Urinary bladder (tissue), 4 donors: Measurements from ENCODE around the gene UBE2G2. TPM values are rescaled to one million over a fixed set of nuclear protein-coding genes. Genes with fewer than 3 reads are reported as not detected.

Source experiments
- DNase-seq: peaks from one replicate; pipeline ENCODE4 v3.0.0-alpha.2; 2015; ENCODE audit errors: extremely low spot score
- H3K27ac ChIP-seq: one replicate; pipeline ENCODE4 v1.5.1; 2013; ENCODE audit warnings: low read depth, mild to moderate bottlenecking, moderate library complexity
- H3K36me3 ChIP-seq: one replicate; pipeline ENCODE4 v1.6.1; 2013; ENCODE audit warnings: mild to moderate bottlenecking, moderate library complexity; ENCODE audit not compliant: insufficient read depth
- H3K4me1 ChIP-seq: one replicate; pipeline ENCODE4 v1.6.1; 2013; ENCODE audit warnings: mild to moderate bottlenecking, moderate library complexity; ENCODE audit not compliant: insufficient read depth
- H3K4me3 ChIP-seq: one replicate; pipeline ENCODE4 v1.5.1; 2013; ENCODE audit warnings: low read depth, low read length
- WGBS: extraction: QIAGEN DNeasy Blood & Tissue Kit; methylation state at CpG from one replicate; pipeline ENCODE4 v1.1.7; 2013; 5-methylcytosine and 5-hydroxymethylcytosine counted together
- polyA plus RNA-seq: library from polyadenylated mRNA; stranded (reverse); fragments of 200-250 nt; gene quantifications from one replicate; pipeline ENCODE4 v1.2.3, GENCODE V29; 2013
- total RNA-seq: library from RNA; depleted of rRNA; stranded (reverse); fragments of >200 nt; gene quantifications from one replicate; pipeline ENCODE4 v1.2.3, GENCODE V29; 2014
- donor health status: healthy with polysubstance abuse.
- donor health status: healthy.

Gene UBE2G2
- total and polyA plus RNA-seq, 2 donors = 65.4 to 75.9 TPM

DNA sequence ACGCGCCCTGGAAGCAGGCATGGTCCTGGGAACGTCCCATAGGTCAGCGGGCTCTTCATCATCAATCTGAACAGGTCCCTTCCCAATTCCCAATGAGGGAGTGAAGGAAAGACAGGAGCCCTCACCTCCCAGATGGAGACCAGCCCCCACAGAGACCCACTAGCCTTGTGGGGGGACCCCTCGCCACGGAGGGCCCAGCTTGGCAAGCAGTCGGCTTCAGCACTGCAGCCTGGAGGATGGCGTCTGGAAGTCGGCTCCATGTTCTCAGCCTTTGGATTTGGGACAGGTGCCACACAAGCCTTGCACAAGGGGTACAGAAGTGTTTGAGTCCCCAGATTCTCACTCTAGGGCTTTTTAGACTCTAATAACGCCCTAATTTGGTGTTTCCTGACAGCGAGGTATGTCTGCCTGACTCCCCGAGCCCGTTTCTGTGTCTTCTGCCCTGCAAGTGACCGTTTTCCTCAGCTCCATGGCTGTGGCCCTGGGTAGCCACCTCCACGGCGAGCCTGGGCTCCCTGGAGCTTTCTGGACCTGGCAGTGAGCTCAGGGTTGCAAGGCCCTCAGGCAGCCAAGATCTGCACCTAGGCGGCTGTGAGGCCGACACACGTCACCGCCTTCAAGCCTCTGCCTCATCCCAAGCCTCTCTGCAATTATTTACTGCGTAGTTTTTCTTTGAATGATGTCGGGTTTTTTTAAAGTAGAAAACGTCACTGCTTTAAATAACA is 41.3 kb upstream of the UBE2G2 start:
- WGBS = 76% methylated on average over 23 of the region's 23 CpGs
- no peak for DNase-seq
- Histone ChIP-seq H3K36me3 (no peaks in the 10 kb centered on the region), H3K4me3 (no peak overlapping the region), H3K27ac (no peak overlapping the region), H3K4me1 (peaks cover 1% of the 10 kb centered on the region)

DNA sequence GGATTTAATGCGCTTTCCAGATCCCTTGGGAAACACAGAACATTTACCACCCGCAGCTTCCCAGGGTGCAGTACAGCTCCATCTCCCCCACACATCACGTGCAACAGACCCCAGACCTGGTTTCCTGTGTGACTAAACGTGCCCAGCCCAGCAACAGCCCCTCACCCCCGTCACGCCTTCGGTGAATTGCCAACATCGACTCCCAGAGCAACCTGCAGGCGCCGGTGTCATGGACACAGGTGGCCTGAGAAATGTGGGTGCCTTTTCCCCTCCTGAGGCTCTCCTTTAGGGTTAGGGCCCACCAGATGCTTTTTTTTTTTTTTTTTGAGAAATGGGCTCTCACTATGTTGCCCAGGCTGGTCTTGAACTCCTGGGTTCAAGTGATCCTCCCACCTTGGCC is 40.5 kb upstream of the UBE2G2 start:
- Histone ChIP-seq H3K27ac (no peak overlapping the region), H3K36me3 (no peaks in the 10 kb centered on the region), H3K4me3 (no peak overlapping the region), H3K4me1 (peaks cover 1% of the 10 kb centered on the region)
- no peak for DNase-seq
- WGBS = 82% methylated on average over 10 of the region's 10 CpGs

DNA sequence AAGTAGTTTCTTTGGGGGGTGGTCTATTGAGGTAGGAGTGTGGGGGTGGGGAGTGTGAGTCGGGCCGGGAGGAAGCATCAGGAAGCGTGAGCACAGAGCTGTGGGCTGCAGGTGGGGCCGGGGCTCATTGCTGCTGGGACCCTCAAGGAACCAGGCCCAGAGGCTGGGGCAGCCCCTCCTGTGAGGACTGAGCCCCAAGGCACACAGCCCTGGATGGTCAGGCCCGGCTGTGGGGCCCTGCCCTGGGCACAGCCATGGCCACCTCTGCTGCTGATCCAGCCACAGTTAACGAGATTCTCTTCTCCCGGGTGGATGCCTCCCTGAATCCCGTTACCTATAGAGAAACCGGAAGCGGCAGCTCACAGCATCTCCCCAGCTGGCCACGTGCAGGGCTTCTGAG is 39.2 kb upstream of the UBE2G2 start:
- no peak for DNase-seq
- peaks cover 1% of the 10 kb centered on the region for H3K4me1 ChIP-seq
- no peak overlapping the region for H3K27ac ChIP-seq
- 79% methylated on average over 11 of the region's 11 CpGs for WGBS
- H3K36me3 ChIP-seq = no peaks in the 10 kb centered on the region
- H3K4me3 ChIP-seq = no peak overlapping the region

DNA sequence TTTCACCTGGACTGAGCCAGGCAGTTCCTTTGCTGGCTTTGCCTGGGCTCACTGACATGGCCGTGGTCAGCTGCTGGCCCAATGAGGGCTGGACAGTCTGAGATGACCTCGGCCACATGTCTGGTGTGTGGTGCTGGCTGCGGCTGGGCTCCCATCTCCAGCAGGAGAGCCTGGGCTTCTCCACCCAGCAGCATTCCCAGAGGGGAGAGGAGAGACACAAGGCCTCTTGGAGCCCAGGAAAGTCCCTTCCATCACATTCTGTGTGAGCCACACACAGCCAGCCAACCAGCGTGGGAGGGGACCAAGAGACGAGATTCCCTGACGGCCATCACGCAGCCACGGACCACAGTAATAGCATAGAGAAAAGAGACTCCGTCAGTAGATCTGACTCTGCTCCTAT is 37.3 kb upstream of the UBE2G2 start:
- WGBS = 93% methylated on average over 9 of the region's 9 CpGs
- Histone ChIP-seq H3K4me3 (no peak overlapping the region), H3K4me1 (no peaks in the 10 kb centered on the region), H3K27ac (no peak overlapping the region), H3K36me3 (no peaks in the 10 kb centered on the region)
- DNase-seq = no peak

DNA sequence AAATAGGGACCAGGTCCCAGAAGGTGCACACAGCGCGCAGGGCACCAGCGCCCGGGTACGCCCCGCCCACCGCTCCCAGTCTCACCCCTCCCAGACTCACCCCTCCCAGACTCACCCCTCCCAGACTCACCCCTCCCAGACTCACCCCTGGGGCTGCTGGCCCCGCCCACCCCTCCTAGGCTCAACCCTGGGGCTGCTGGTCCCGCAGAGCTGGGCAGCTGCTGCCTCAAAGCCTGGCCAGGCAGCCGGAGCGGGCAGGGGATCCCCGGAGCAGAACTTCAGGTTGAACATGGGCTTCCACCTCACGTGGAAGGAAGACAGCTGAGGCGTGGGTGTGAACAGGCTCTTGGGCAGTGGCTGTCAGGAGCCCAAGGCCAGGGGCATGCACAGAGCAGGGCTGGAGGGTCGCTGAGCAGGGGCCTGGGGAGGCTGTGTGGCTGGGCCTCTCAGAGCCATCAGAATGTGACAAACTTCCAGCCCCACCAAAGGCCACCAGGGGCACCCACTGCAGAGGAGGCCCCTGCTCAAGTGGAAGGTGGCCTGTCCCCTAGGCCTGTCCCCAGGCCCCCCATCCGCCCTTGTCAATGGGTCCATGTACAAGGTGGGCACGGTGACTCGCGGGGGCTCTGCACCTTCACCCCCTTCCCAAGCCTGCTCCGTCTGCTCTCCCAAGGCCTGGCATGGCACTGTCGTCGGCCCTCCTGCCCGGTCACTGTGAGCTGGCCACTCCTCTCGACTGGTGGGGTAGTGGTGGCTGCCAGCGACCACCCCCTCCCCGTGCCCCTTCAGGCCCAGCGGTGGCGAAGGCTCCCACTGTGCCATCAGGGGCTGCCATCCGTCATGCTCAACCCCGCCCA is 36.6 kb upstream of the UBE2G2 start:
- DNase-seq = no peak
- H3K4me3 ChIP-seq = no peak overlapping the region
- no peaks in the 10 kb centered on the region for H3K36me3 ChIP-seq
- WGBS = 87% methylated on average over 30 of the region's 30 CpGs
- no peaks in the 10 kb centered on the region for H3K4me1 ChIP-seq
- H3K27ac ChIP-seq = no peak overlapping the region

DNA sequence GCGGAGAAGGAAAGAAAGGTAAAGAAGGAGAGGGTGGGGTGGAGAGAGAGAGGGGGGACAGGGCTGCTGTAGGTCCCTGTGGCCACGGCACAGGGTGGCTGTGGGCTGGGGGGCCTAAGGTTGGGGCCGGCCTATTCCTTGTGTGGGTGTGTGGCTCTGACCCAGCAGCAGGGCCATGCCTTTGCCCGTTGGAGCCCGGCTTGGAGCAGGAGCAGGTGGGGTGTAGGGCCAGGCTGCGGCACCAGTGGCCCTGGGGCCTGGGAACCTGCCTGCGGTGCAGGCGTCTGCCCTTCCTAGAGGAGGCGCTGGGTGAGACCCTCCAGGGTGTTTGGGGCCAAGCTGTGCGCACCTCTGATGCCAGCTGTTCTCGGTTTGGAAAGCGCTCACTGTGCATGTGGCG is 35.9 kb upstream of the UBE2G2 start:
- Histone ChIP-seq H3K4me3 (no peak overlapping the region), H3K36me3 (no peaks in the 10 kb centered on the region), H3K4me1 (no peaks in the 10 kb centered on the region), H3K27ac (no peak overlapping the region)
- WGBS = 87% methylated on average over 13 of the region's 13 CpGs
- no peak for DNase-seq

DNA sequence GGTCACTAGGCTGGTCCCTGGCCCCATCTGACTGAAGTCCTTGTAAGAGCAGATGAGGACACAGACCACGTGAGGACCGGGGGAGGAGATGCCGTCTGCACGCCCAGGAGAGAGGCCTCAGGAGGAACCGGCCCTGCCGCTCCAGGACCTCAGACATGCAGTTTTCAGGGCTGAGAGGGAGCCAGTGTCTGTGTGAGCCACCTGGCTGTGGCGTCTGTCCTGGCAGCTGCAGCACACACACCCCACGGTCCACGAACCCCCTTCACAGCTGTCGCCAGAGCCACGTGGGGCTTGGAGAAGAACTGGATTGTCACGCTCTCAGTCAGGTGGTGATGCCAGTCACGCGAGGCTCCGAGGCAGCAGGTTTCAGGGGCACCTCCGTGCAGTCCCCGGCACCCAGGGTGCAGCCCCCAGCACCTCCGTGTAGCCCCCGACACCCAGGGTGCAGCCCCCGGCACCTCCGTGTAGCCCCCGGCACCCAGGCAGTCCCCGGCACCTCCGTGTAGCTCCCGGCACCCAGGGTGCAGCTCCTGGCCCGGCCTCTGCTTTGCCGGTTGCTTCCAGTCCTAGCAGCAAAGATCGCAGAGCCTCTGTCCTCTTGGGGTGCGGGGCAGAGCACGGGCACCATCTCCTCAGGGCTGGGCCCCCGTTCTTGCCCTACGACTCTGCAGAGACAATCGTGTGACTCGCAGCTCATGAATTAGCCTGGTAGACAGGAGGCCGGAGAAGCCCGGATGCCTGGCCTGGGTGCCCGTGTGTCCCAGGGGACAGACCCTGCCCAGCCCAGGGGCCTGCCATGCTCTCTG is 35.2 kb upstream of the UBE2G2 start:
- WGBS = 65% methylated on average over 37 of the region's 37 CpGs
- no peak overlapping the region for H3K4me3 ChIP-seq
- H3K4me1 ChIP-seq = no peaks in the 10 kb centered on the region
- no peaks in the 10 kb centered on the region for H3K36me3 ChIP-seq
- H3K27ac ChIP-seq = no peak overlapping the region
- DNase-seq = peak; percentile 18

DNA sequence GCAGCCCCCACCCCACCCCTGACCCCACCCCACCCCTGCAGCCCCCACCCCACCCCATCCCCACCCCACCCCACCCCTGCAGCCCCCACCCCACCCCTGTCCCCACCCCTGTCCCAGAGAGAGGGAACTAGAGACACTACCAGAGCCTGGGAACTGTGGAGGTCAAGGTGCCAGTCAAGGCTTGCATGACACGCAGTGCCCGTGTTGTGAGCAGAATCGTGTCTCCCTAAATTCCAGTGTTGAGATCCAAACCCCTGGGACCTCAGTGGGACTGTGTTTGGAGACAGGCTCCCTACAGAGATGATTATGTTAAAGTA is 34.7 kb upstream of the UBE2G2 start:
- no peak overlapping the region for H3K27ac ChIP-seq
- no peaks in the 10 kb centered on the region for H3K36me3 ChIP-seq
- no peak for DNase-seq
- H3K4me3 ChIP-seq = no peak overlapping the region
- 48% methylated on average over 3 of the region's 3 CpGs for WGBS
- H3K4me1 ChIP-seq = no peaks in the 10 kb centered on the region

DNA sequence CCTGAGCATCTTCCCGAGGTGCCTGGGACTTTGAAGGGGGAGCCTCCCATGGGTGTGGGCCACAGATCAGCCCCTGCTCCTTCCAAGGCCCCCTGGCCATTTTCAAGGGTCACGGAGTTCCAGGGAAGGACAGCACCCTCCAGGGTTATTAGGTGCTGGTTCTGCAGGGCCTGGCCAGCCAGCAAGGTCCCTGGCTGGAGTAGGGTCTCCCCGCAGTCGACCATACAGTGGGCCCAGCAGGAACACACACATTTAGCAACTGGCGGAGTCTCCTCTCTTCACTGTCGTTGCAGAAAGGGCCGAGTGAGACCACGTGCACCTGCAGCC is 34.0 kb upstream of the UBE2G2 start:
- Histone ChIP-seq H3K4me1 (no peaks in the 10 kb centered on the region), H3K36me3 (no peaks in the 10 kb centered on the region), H3K27ac (no peak overlapping the region), H3K4me3 (no peak overlapping the region)
- WGBS = 75% methylated on average over 8 of the region's 8 CpGs
- DNase-seq = no peak

DNA sequence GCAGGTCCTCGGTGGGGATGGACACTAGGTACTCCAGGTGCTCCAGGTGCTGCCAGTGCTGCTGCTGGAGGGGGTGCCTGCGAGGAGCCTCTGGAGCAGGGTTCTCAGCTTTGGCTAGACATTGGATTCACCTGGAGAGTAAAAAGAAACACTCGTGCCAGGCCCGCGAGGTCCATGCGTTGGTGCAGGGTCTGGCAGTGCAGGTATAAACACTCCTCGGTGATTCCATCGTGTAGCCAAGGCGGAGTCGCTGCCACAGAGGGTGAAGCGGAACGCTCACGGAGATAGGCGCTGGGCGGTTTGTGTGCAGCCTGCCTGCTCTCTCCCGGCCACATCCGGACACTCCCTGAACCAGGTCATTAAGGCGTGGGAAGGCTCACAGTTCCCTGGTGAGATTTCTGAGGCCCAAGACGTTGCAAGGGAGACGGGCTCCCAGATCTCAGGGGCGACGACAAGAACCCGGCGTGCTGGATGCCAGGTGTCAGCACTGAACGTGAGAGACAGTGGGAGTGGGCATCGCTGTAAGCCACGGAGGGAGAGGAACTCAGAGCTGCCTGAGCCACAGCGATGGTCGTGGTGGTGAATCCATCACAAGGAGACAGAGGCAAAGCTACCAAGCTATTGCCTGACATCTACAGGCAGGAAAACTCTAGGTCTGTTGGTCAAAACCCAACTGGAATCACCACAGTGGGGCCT is 33.5 kb upstream of the UBE2G2 start:
- WGBS = 82% methylated on average over 29 of the region's 29 CpGs
- no peak overlapping the region for H3K27ac ChIP-seq
- H3K4me1 ChIP-seq = no peaks in the 10 kb centered on the region
- H3K4me3 ChIP-seq = no peak overlapping the region
- DNase-seq = no peak
- H3K36me3 ChIP-seq = no peaks in the 10 kb centered on the region

DNA sequence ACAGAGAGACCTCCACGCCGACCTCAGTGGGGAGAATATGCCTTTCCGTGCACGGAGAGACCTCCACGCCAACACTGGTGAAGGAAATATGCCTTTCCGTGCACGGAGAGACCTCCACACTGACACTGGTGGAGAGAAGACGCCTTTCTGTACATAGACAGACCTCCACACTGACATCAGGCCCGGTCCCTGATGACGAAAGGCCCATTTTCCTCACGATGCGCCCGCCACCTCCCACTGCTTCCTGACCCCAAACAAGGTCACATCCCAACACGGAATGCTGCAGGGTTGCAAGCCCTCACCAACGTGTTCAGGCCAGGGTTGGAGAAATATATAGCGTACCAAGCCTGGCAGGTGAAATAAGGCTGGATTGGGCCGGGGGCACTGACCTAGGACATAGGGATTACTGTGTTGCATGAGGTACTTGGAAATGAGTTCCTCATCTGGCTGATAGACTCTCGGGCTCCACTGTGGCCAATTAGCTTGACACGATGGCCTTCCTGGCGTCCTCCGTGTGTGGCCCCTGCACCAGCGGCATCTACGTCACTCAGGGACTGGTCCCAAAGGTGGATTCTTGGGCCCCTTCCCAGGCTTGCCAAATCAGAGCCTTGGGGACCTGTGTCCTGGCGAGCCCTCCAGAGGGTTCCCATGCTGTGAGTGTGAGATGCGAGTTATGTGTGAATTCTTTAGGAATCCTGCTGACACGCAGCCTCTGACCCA is 32.8 kb upstream of the UBE2G2 start:
- no peak for DNase-seq
- WGBS = 86% methylated on average over 26 of the region's 26 CpGs
- no peaks in the 10 kb centered on the region for H3K36me3 ChIP-seq

DNA sequence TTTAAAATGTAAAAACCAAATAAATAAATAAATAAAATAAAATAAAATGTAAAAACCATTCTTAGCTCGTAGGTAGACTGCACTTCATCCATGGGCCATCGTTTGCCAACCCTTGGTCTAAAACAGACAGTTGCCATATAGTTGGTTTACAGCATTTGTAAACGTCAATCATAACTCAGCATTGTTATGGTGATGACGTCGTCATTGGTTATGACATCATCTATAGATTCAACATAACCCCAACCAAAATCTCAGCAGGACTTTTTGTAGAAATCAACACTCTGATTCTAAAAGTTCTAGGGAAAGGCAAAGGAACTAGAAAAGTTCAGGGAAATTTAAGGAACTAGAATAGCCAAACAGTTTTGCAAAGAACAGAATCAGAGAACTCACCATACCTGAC is 32.0 kb upstream of the UBE2G2 start:
- 83% methylated on average over 5 of the region's 5 CpGs for WGBS
- Histone ChIP-seq H3K27ac (no peak overlapping the region), H3K4me1 (no peaks in the 10 kb centered on the region), H3K4me3 (no peak overlapping the region), H3K36me3 (no peaks in the 10 kb centered on the region)
- no peak for DNase-seq

More for the DNA sequence above, 32.8 kb upstream of the UBE2G2 start:
- Histone ChIP-seq H3K4me3 (no peak overlapping the region), H3K27ac (no peak overlapping the region), H3K4me1 (no peaks in the 10 kb centered on the region)
